ENCODE measurements around the gene PDE1C. TPM values are rescaled to one million over a fixed set of nuclear protein-coding genes. Genes with fewer than 3 reads are reported as not detected.

The PDE1C gene
- total and polyA plus RNA-seq, 8 donors, result 1.2 to 4.2 (median 2.2) TPM

GRCh38 chr7:31796375-31796774, 273.8 kb downstream of the PDE1C start:
- no peak overlapping the region for H3K27ac ChIP-seq
- H3K9me3 ChIP-seq, result no peaks in the 10 kb centered on the region
- TF ChIP-seq, protein P1, sequence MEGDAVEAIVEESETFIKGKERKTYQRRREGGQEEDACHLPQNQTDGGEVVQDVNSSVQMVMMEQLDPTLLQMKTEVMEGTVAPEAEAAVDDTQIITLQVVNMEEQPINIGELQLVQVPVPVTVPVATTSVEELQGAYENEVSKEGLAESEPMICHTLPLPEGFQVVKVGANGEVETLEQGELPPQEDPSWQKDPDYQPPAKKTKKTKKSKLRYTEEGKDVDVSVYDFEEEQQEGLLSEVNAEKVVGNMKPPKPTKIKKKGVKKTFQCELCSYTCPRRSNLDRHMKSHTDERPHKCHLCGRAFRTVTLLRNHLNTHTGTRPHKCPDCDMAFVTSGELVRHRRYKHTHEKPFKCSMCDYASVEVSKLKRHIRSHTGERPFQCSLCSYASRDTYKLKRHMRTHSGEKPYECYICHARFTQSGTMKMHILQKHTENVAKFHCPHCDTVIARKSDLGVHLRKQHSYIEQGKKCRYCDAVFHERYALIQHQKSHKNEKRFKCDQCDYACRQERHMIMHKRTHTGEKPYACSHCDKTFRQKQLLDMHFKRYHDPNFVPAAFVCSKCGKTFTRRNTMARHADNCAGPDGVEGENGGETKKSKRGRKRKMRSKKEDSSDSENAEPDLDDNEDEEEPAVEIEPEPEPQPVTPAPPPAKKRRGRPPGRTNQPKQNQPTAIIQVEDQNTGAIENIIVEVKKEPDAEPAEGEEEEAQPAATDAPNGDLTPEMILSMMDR (IDR thresholded peaks at IDR 0.05), result no peak
- WGBS, 2 donors, result 67 to 76% methylated on average over 5 of the region's 5 CpGs
- no peak for DNase-seq
- H3K36me3 ChIP-seq, result no peaks in the 10 kb centered on the region
- no peaks in the 10 kb centered on the region for H3K4me1 ChIP-seq
- intact Hi-C loops (cut with DNase I), result no loop called here
- H3K27me3 ChIP-seq, result no peaks in the 10 kb centered on the region
- FAIRE-seq, result no peak
- H3K4me3 ChIP-seq, result no peak overlapping the region
- ATAC-seq, result no peak

DNA sequence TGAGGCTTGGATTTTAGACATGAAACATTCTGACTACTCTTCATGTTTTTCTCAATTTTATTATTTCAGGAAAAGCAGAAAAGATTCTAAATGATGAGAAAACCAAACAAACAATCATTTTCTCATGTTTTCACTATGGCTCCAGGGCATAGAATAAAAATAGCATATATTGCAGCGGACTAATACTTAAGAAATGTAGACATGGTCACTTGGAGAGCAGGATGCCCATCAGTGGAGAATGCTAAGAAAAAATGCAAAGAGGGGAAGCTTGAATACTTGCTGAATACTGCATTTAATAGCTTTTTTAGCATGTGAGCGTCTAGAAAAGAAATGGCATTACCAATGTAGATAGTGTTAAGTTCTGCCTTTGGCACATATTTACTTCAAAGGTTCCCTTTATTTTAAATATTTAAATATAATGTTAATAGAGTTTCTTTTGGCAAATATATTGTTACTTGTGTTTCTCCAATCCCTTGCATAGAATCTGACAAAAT, 275.3 kb downstream of the PDE1C start:
- Histone ChIP-seq H3K27ac (no peak overlapping the region), H3K9me3 (no peaks in the 10 kb centered on the region), H3K4me1 (no peaks in the 10 kb centered on the region), H3K27me3 (no peaks in the 10 kb centered on the region), H3K4me3 (no peak overlapping the region), H3K36me3 (no peaks in the 10 kb centered on the region)
- FAIRE-seq (no peak), DNase-seq (no peak), ATAC-seq (no peak)
- intact Hi-C loops (cut with DNase I), result no loop called here
- TF ChIP-seq, protein P1 (IDR thresholded peaks at IDR 0.05), result no peak
- 79 to 80% methylated on average over 2 of the region's 2 CpGs for WGBS, 2 donors

GRCh38 chr7:31791881-31792280, 278.3 kb downstream of the PDE1C start:
- FAIRE-seq (no peak), DNase-seq (no peak), ATAC-seq (no peak)
- 71 to 72% methylated on average over 2 of the region's 2 CpGs for WGBS, 2 donors
- Histone ChIP-seq H3K4me3 (no peak overlapping the region), H3K36me3 (no peaks in the 10 kb centered on the region), H3K27me3 (no peaks in the 10 kb centered on the region), H3K4me1 (no peaks in the 10 kb centered on the region), H3K9me3 (no peaks in the 10 kb centered on the region), H3K27ac (no peak overlapping the region)
- TF ChIP-seq, protein P1 (IDR thresholded peaks at IDR 0.05), result no peak
- intact Hi-C loops (cut with DNase I), result no loop called here

GRCh38 chr7:31788883-31789680, 281.1 kb downstream of the PDE1C start:
- H3K36me3 ChIP-seq, result no peaks in the 10 kb centered on the region
- H3K9me3 ChIP-seq, result no peaks in the 10 kb centered on the region
- DNase-seq (no peak), ATAC-seq (no peak), FAIRE-seq (no peak)
- TF ChIP-seq, protein P1 (IDR thresholded peaks at IDR 0.05), result no peak
- intact Hi-C loops (cut with DNase I), result loop anchor here in 1 of 3 donors (10.0 kb wide), 1 partner anchor 376 kb away; no protein-coding TSS in a partner anchor
- H3K27me3 ChIP-seq, result no peaks in the 10 kb centered on the region
- H3K4me1 ChIP-seq, result no peaks in the 10 kb centered on the region
- no peak overlapping the region for H3K27ac ChIP-seq
- WGBS, 2 donors, result 60 to 62% methylated on average over 3 of the region's 3 CpGs
- no peak overlapping the region for H3K4me3 ChIP-seq

DNA sequence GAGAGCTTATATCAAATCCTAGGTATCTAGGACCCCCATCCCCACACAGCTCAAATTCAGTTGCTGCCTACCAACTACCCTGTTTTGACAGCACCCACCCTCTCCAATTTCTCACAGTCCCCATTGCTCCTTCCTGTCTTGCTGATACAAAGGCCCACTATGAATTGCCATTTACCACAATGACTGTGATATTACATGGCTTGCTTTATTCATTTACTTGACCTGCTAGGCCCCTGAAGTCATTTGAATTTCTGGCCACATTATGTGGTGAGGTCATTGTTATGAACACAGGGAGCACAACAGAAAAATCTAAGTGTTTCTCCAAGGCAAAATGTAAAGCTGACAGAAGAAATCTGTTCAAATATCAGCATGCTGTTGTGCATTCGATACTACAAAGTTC, 281.8 kb downstream of the PDE1C start:
- H3K9me3 ChIP-seq, result no peaks in the 10 kb centered on the region
- no peak overlapping the region for H3K4me3 ChIP-seq
- no peak overlapping the region for H3K27ac ChIP-seq
- WGBS, 2 donors, result 82% methylated on average over 1 of the region's 1 CpG
- H3K27me3 ChIP-seq, result no peaks in the 10 kb centered on the region
- TF ChIP-seq, protein P1 (IDR thresholded peaks at IDR 0.05), result no peak
- DNase-seq (no peak), FAIRE-seq (no peak), ATAC-seq (no peak)
- no peaks in the 10 kb centered on the region for H3K36me3 ChIP-seq
- H3K4me1 ChIP-seq, result no peaks in the 10 kb centered on the region
- intact Hi-C loops (cut with DNase I), result loop anchor here in 1 of 3 donors (10.0 kb wide), 1 partner anchor 376 kb away; no protein-coding TSS in a partner anchor

Data from pancreas (tissue), 10 donors.